ENCODE data around the gene SMG7. TPM values are rescaled to one million over a fixed set of nuclear protein-coding genes. Genes with fewer than 3 reads are reported as not detected.

The SMG7 gene
- total and polyA plus RNA-seq, 9 donors: 21.8 to 65.3 (median 47.2) TPM

GRCh38 chr1:183596500-183596899 is 124.2 kb downstream of the SMG7 start:
- Histone ChIP-seq H3K36me3 (no peaks in the 10 kb centered on the region), H3K9me3 (no peaks in the 10 kb centered on the region), H3K4me3 (no peak overlapping the region), H3K4me1 (ENCODE audit: insufficient read depth) (peaks cover 2% of the 10 kb centered on the region), H3K27ac (no peak overlapping the region), H3K27me3 (no peaks in the 10 kb centered on the region)
- TF ChIP-seq CTCF (IDR thresholded peaks at IDR 0.05): no peak
- no peak for TF ChIP-seq POLR2A (IDR thresholded peaks at IDR 0.05)
- no peak for TF ChIP-seq EP300 (IDR thresholded peaks at IDR 0.05)
- WGBS, 3 donors: 88 to 92% (median 88%) methylated on average over 5 of the region's 5 CpGs
- DNase-seq: no peak
- intact Hi-C loops (cut with DNase I): no loop called here

GRCh38 chr1:183597656-183598347 is 125.5 kb downstream of the SMG7 start:
- no peaks in the 10 kb centered on the region for H3K9me3 ChIP-seq
- no peaks in the 10 kb centered on the region for H3K36me3 ChIP-seq
- no peaks in the 10 kb centered on the region for H3K27me3 ChIP-seq
- WGBS, 3 donors: 24 to 35% (median 31%) methylated on average over 5 of the region's 5 CpGs
- no peak for DNase-seq
- TF ChIP-seq POLR2A (IDR thresholded peaks at IDR 0.05): no peak
- no peak for TF ChIP-seq EP300 (IDR thresholded peaks at IDR 0.05)
- TF ChIP-seq CTCF (IDR thresholded peaks at IDR 0.05): no peak
- peaks cover 2% of the 10 kb centered on the region for H3K4me1 ChIP-seq (ENCODE audit: insufficient read depth)
- intact Hi-C loops (cut with DNase I): no loop called here
- no peak overlapping the region for H3K4me3 ChIP-seq
- peak overlapping the region in 1 of 2 donors; percentile 50 for H3K27ac ChIP-seq

GRCh38 chr1:183598386-183598785 is 126.1 kb downstream of the SMG7 start:
- WGBS, 3 donors: 12 to 29% (median 25%) methylated on average over 2 of the region's 2 CpGs
- no peak overlapping the region for H3K4me3 ChIP-seq
- intact Hi-C loops (cut with DNase I): no loop called here

GRCh38 chr1:183600136-183600535 is 127.8 kb downstream of the SMG7 start:
- H3K4me3 ChIP-seq: no peak overlapping the region
- intact Hi-C loops (cut with DNase I): no loop called here
- H3K9me3 ChIP-seq: no peaks in the 10 kb centered on the region
- WGBS, 3 donors: 81 to 89% (median 84%) methylated on average over 3 of the region's 3 CpGs
- H3K4me1 ChIP-seq (ENCODE audit: insufficient read depth): peaks cover 2% of the 10 kb centered on the region
- H3K27ac ChIP-seq: no peak overlapping the region
- H3K27me3 ChIP-seq: no peaks in the 10 kb centered on the region
- peak in 1 of 5 donors; percentile 31 for DNase-seq
- TF ChIP-seq POLR2A (IDR thresholded peaks at IDR 0.05): no peak
- TF ChIP-seq CTCF (IDR thresholded peaks at IDR 0.05): no peak
- H3K36me3 ChIP-seq: no peaks in the 10 kb centered on the region

More at GRCh38 chr1:183598386-183598785, 126.1 kb downstream of the SMG7 start:
- peaks cover 2% of the 10 kb centered on the region for H3K4me1 ChIP-seq (ENCODE audit: insufficient read depth)
- H3K27me3 ChIP-seq: no peaks in the 10 kb centered on the region
- DNase-seq: no peak
- no peaks in the 10 kb centered on the region for H3K36me3 ChIP-seq
- peak overlapping the region in 1 of 2 donors; percentile 50 for H3K27ac ChIP-seq
- TF ChIP-seq CTCF (IDR thresholded peaks at IDR 0.05) (no peak), POLR2A (IDR thresholded peaks at IDR 0.05) (no peak), EP300 (IDR thresholded peaks at IDR 0.05) (no peak)
- no peaks in the 10 kb centered on the region for H3K9me3 ChIP-seq
